ENCODE data around the gene PSORS1C1. TPM values are rescaled to one million over a fixed set of nuclear protein-coding genes. Genes with fewer than 3 reads are reported as not detected.
"Not testable (repeated sequence)": the region's sequence is repeated elsewhere in the genome, so short reads cannot be mapped to it uniquely, and the experiment has no call there.

Gene PSORS1C1, protein sequence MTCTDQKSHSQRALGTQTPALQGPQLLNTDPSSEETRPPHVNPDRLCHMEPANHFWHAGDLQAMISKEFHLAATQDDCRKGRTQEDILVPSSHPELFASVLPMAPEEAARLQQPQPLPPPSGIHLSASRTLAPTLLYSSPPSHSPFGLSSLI
- 0.15 TPM for polyA plus RNA-seq (2013, experiment 1 of 2)
- 0.76 TPM for polyA plus RNA-seq (2013, experiment 2 of 2)

DNA sequence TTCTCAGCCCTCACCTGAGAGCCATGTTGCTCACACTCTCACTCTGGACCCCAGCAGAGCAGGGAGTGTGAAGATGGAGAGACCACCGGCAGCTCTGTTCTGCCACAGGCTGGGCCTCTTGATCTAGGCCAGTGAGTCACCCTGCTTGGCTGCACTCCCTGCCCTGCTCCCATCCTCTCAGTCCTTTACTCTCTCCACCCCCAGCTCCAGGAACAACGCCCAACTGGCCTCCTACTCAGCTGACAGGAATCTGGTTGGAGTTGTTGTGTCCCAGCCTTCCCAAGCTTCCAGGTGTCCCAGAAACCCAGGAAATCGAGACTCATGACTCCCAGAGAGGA, at the start of gene PSORS1C1:
PSORS1C1 (plus strand) TSS at position 260 of the 338 bp plus-strand sequence. CDS start 14,833 bp downstream, outside the sequence.
- H3K4me1 ChIP-seq (ENCODE audit: control insufficient read depth, insufficient read depth, low read length, poor library complexity, severe bottlenecking): peaks cover 31% of the 10 kb centered on the region
- H3K9me3 ChIP-seq (ENCODE audit: control insufficient read depth, low read length): no peaks in the 10 kb centered on the region
- H3K4me3 ChIP-seq (ENCODE audit: extremely low read depth, insufficient read depth, low read length, poor library complexity, severe bottlenecking): peak within 1 kb of the TSS; percentile 12
- 6 to 33% methylated on average over 2 of the region's 3 CpGs for WGBS, 2 experiments (ENCODE audit: insufficient coverage in 2 of 2)
- no peaks in the 10 kb centered on the region for H3K36me3 ChIP-seq (ENCODE audit: control insufficient read depth, insufficient read depth, low read length)
- peak within 1 kb of the TSS; percentile 71 for H3K27ac ChIP-seq (ENCODE audit: low read depth, low read length, severe bottlenecking)

DNA sequence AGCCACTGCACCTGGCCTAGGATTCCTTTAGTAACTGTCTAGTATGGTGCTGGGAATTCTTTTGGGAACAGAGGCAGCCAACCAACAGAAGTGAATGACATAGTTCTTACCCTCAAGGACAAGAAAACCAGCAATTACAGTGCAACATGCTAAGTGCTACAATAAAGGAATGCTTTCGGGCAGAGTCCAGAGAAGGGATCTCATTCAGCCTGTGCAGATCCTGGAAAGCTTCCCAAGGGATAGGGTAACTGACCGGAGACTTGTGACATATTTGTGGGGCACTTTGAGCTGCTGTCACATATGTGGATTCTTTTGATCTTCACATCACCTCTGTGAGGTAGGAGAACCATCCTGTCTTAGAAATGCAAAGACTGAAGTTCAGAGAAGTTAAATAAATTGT, 49.0 kb upstream of the PSORS1C1 start:
- H3K27ac ChIP-seq (ENCODE audit: low read depth, low read length, severe bottlenecking): no peak overlapping the region
- peaks cover 6% of the 10 kb centered on the region for H3K4me1 ChIP-seq (ENCODE audit: control insufficient read depth, insufficient read depth, low read length, poor library complexity, severe bottlenecking)
- no peaks in the 10 kb centered on the region for H3K36me3 ChIP-seq (ENCODE audit: control insufficient read depth, insufficient read depth, low read length)
- H3K4me3 ChIP-seq (ENCODE audit: extremely low read depth, insufficient read depth, low read length, poor library complexity, severe bottlenecking): no peak overlapping the region
- 57 to 82% methylated on average over 1 to 2 of the region's 2 CpGs for WGBS, 2 experiments (ENCODE audit: insufficient coverage in 2 of 2)
- H3K9me3 ChIP-seq (ENCODE audit: control insufficient read depth, low read length): no peaks in the 10 kb centered on the region

DNA sequence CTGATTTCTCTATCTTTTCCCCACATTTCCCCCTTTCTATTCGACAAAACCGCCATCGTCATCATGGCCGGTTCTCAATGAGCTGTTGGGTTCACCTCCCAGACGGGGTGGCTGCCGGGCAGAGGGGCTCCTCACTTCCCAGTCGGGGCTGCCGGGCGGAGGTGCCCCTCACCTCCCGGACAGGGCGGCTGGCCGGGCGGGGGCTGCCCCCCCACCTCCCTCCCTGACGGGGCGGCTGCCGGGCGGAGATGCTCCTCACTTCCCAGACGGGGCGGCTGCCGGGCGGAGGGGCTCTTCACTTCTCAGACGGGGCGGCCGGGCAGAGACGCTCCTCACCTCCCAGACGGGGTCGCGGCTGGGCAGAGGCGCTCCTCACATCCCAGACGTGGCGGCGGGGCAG, 47.6 kb upstream of the PSORS1C1 start:
- not testable (repeated sequence) for H3K4me3 ChIP-seq (ENCODE audit: extremely low read depth, insufficient read depth, low read length, poor library complexity, severe bottlenecking); H3K9me3 ChIP-seq (ENCODE audit: control insufficient read depth, low read length); H3K27ac ChIP-seq (ENCODE audit: low read depth, low read length, severe bottlenecking); H3K36me3 ChIP-seq (ENCODE audit: control insufficient read depth, insufficient read depth, low read length)
- 76 to 97% methylated on average over 5 to 21 of the region's 32 CpGs for WGBS, 2 experiments (ENCODE audit: insufficient coverage in 2 of 2)
- peaks cover 12% of the 10 kb centered on the region for H3K4me1 ChIP-seq (ENCODE audit: control insufficient read depth, insufficient read depth, low read length, poor library complexity, severe bottlenecking)

GRCh38 chr6:31067891-31068668, 46.5 kb upstream of the PSORS1C1 start:
- not testable (repeated sequence) for H3K27ac ChIP-seq (ENCODE audit: low read depth, low read length, severe bottlenecking)

GRCh38 chr6:31068669-31069340, 45.8 kb upstream of the PSORS1C1 start:
- WGBS, 2 experiments (ENCODE audit: insufficient coverage in 2 of 2): 33 to 44% methylated on average over 8 to 10 of the region's 13 CpGs
- peaks cover 12% of the 10 kb centered on the region for H3K4me1 ChIP-seq (ENCODE audit: control insufficient read depth, insufficient read depth, low read length, poor library complexity, severe bottlenecking)
- no peak overlapping the region for H3K27ac ChIP-seq (ENCODE audit: low read depth, low read length, severe bottlenecking)
- no peak overlapping the region for H3K4me3 ChIP-seq (ENCODE audit: extremely low read depth, insufficient read depth, low read length, poor library complexity, severe bottlenecking)
- no peaks in the 10 kb centered on the region for H3K36me3 ChIP-seq (ENCODE audit: control insufficient read depth, insufficient read depth, low read length)
- H3K9me3 ChIP-seq (ENCODE audit: control insufficient read depth, low read length): no peaks in the 10 kb centered on the region

More at GRCh38 chr6:31067891-31068668, 46.5 kb upstream of the PSORS1C1 start:
- peaks cover 12% of the 10 kb centered on the region for H3K4me1 ChIP-seq (ENCODE audit: control insufficient read depth, insufficient read depth, low read length, poor library complexity, severe bottlenecking)
- WGBS, 2 experiments (ENCODE audit: insufficient coverage in 2 of 2): 92 to 97% methylated on average over 2 of the region's 11 CpGs
- H3K4me3 ChIP-seq (ENCODE audit: extremely low read depth, insufficient read depth, low read length, poor library complexity, severe bottlenecking); H3K9me3 ChIP-seq (ENCODE audit: control insufficient read depth, low read length); H3K36me3 ChIP-seq (ENCODE audit: control insufficient read depth, insufficient read depth, low read length): not testable (repeated sequence)

GRCh38 chr6:31070711-31071197, 43.8 kb upstream of the PSORS1C1 start:
- peak overlapping the region; percentile 13 for H3K27ac ChIP-seq (ENCODE audit: low read depth, low read length, severe bottlenecking)

GRCh38 chr6:31074401-31074800, 40.2 kb upstream of the PSORS1C1 start:
- peaks cover 12% of the 10 kb centered on the region for H3K4me1 ChIP-seq (ENCODE audit: control insufficient read depth, insufficient read depth, low read length, poor library complexity, severe bottlenecking)
- H3K27ac ChIP-seq (ENCODE audit: low read depth, low read length, severe bottlenecking): no peak overlapping the region
- H3K4me3 ChIP-seq (ENCODE audit: extremely low read depth, insufficient read depth, low read length, poor library complexity, severe bottlenecking): no peak overlapping the region
- H3K36me3 ChIP-seq (ENCODE audit: control insufficient read depth, insufficient read depth, low read length): no peaks in the 10 kb centered on the region
- H3K9me3 ChIP-seq (ENCODE audit: control insufficient read depth, low read length): no peaks in the 10 kb centered on the region
- WGBS, 2 experiments (ENCODE audit: insufficient coverage in 2 of 2): 70 to 81% methylated on average over 4 of the region's 4 CpGs

More at GRCh38 chr6:31070711-31071197, 43.8 kb upstream of the PSORS1C1 start:
- Histone ChIP-seq H3K4me1 (ENCODE audit: control insufficient read depth, insufficient read depth, low read length, poor library complexity, severe bottlenecking) (peaks cover 12% of the 10 kb centered on the region), H3K9me3 (ENCODE audit: control insufficient read depth, low read length) (no peaks in the 10 kb centered on the region), H3K4me3 (ENCODE audit: extremely low read depth, insufficient read depth, low read length, poor library complexity, severe bottlenecking) (no peak overlapping the region), H3K36me3 (ENCODE audit: control insufficient read depth, insufficient read depth, low read length) (no peaks in the 10 kb centered on the region)
- 0 to 5% methylated on average over 4 of the region's 6 CpGs for WGBS, 2 experiments (ENCODE audit: insufficient coverage in 2 of 2)

GRCh38 chr6:31075528-31075927, 39.1 kb upstream of the PSORS1C1 start:
- no peak overlapping the region for H3K27ac ChIP-seq (ENCODE audit: low read depth, low read length, severe bottlenecking)
- H3K9me3 ChIP-seq (ENCODE audit: control insufficient read depth, low read length): no peaks in the 10 kb centered on the region
- WGBS, 2 experiments (ENCODE audit: insufficient coverage in 2 of 2): no CpG with 5 or more reads among the region's 1 CpG
- no peaks in the 10 kb centered on the region for H3K36me3 ChIP-seq (ENCODE audit: control insufficient read depth, insufficient read depth, low read length)
- peaks cover 6% of the 10 kb centered on the region for H3K4me1 ChIP-seq (ENCODE audit: control insufficient read depth, insufficient read depth, low read length, poor library complexity, severe bottlenecking)
- no peak overlapping the region for H3K4me3 ChIP-seq (ENCODE audit: extremely low read depth, insufficient read depth, low read length, poor library complexity, severe bottlenecking)

DNA sequence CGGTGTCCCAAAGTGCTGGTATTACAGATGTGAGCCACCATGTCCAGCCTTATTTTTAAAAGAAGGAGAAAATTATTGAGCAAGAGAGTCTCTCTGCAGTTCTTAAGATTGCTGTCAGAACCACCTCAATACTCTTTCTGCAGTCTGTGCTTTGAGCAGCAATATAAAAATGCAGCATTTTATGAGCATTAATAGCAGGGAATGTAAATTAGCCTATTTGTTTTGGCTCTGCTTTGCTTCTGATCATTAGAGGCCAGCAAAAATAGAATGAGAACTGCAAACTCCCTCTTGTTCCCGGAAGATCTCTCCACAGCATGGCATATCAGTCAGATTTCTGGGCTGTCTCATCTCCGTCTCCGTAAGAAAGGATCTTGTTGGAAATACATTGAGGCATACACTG, 38.0 kb upstream of the PSORS1C1 start:
- Histone ChIP-seq H3K27ac (ENCODE audit: low read depth, low read length, severe bottlenecking) (no peak overlapping the region), H3K4me1 (ENCODE audit: control insufficient read depth, insufficient read depth, low read length, poor library complexity, severe bottlenecking) (peaks cover 2% of the 10 kb centered on the region), H3K4me3 (ENCODE audit: extremely low read depth, insufficient read depth, low read length, poor library complexity, severe bottlenecking) (no peak overlapping the region), H3K9me3 (ENCODE audit: control insufficient read depth, low read length) (no peaks in the 10 kb centered on the region), H3K36me3 (ENCODE audit: control insufficient read depth, insufficient read depth, low read length) (no peaks in the 10 kb centered on the region)
- 97 to 100% methylated on average over 2 to 3 of the region's 4 CpGs for WGBS, 2 experiments (ENCODE audit: insufficient coverage in 2 of 2)

- Histone ChIP-seq H3K27ac (ENCODE audit: low read depth, low read length, severe bottlenecking) (no peak overlapping the region), H3K4me3 (ENCODE audit: extremely low read depth, insufficient read depth, low read length, poor library complexity, severe bottlenecking) (no peak overlapping the region), H3K36me3 (ENCODE audit: control insufficient read depth, insufficient read depth, low read length) (no peaks in the 10 kb centered on the region), H3K9me3 (ENCODE audit: control insufficient read depth, low read length) (no peaks in the 10 kb centered on the region), H3K4me1 (ENCODE audit: control insufficient read depth, insufficient read depth, low read length, poor library complexity, severe bottlenecking) (peaks cover 2% of the 10 kb centered on the region)
- 41 to 43% methylated on average over 20 to 21 of the region's 22 CpGs for WGBS, 2 experiments (ENCODE audit: insufficient coverage in 2 of 2)
Measured at GRCh38 chr6:31079656-31080261, 34.8 kb upstream of the PSORS1C1 start.
